PC-3 (cell line): ENCODE measurements around the gene ATL2. TPM values are rescaled to one million over a fixed set of nuclear protein-coding genes. Genes with fewer than 3 reads are reported as not detected.

Experiments
- ATAC-seq: fragments of 200-7000 bp; cut with Tn5 transposase; 2 replicates; pipeline ENCODE4 v1.9.1; 2020; ENCODE audit warnings: mild to moderate bottlenecking, moderate library complexity
- BruUV-seq: library from RNA; stranded (reverse); fragments of 400-500 nt; replicated peaks from 2 replicates; lab custom pipeline; 2021; lab: Mats Ljungman, UMichigan
- CTCF ChIA-PET: fragments of 300-600 bp; sonication (Branson Sonifier 250); formaldehyde crosslinking; loops from one replicate; lab custom pipeline; 2022; ENCODE audit warnings: antibody characterized with exemption; lab: Charles Lee
- POLR2A ChIA-PET: fragments of 300-600 bp; sonication (Branson Sonifier 250); formaldehyde crosslinking; loops from one replicate; lab custom pipeline; 2022; ENCODE audit warnings: antibody characterized with exemption; ENCODE audit not compliant: unreplicated experiment; lab: Charles Lee
- DNase-seq: peaks from one replicate; pipeline ENCODE4 v3.0.0-alpha.2; 2015
- H2AFZ ChIP-seq: fragments of 300-600 bp; sonication (generic); 2 replicates; pipeline ENCODE4 v1.6.0; 2016; ENCODE audit warnings: antibody characterized with exemption, low read length
- H3F3A ChIP-seq: fragments of 300-600 bp; sonication (generic); one replicate; pipeline ENCODE4 v1.6.0; 2017; ENCODE audit warnings: antibody characterized with exemption, low read length, control low read depth, mild to moderate bottlenecking; ENCODE audit not compliant: unreplicated experiment
- H3K27ac ChIP-seq: fragments of 300-600 bp; sonication (generic); 2 replicates; pipeline ENCODE4 v1.5.1; 2016; ENCODE audit warnings: mild to moderate bottlenecking, low read length
- H3K27me3 ChIP-seq: fragments of 300-600 bp; sonication (generic); 2 replicates; pipeline ENCODE4 v1.6.1; 2016; ENCODE audit warnings: low read length, mixed read lengths
- H3K36me3 ChIP-seq: fragments of 300-600 bp; sonication (generic); 2 replicates; pipeline ENCODE4 v1.6.1; 2016; ENCODE audit warnings: low read depth, mixed run types, low read length, mixed read lengths
- H3K4me1 ChIP-seq: fragments of 300-600 bp; sonication (generic); 2 replicates; pipeline ENCODE4 v1.5.1; 2016; ENCODE audit warnings: low read length; ENCODE audit not compliant: insufficient read depth
- H3K4me2 ChIP-seq: fragments of 300-600 bp; sonication (generic); 2 replicates; pipeline ENCODE4 v1.6.0; 2016; ENCODE audit warnings: low read length
- H3K4me3 ChIP-seq: fragments of 300-600 bp; sonication (generic); 2 replicates; pipeline ENCODE4 v1.5.1; 2016; ENCODE audit warnings: mild to moderate bottlenecking, low read length, mixed read lengths
- H3K79me2 ChIP-seq: fragments of 300-600 bp; sonication (generic); 2 replicates; pipeline ENCODE4 v1.6.1; 2017; ENCODE audit warnings: low read length, mixed read lengths
- H3K9ac ChIP-seq: fragments of 300-600 bp; sonication (generic); 2 replicates; pipeline ENCODE4 v1.6.0; 2016; ENCODE audit warnings: mild to moderate bottlenecking, low read length
- H3K9me2 ChIP-seq: fragments of 300-600 bp; sonication (generic); replicated peaks from 2 replicates; pipeline ENCODE4 v1.6.1; 2016; ENCODE audit warnings: mixed run types, low read length, mixed read lengths
- H3K9me3 ChIP-seq: fragments of 300-600 bp; sonication (generic); 2 replicates; pipeline ENCODE4 v1.6.1; 2016; ENCODE audit warnings: low read length, mixed read lengths
- H4K20me1 ChIP-seq: fragments of 300-600 bp; sonication (generic); 2 replicates; pipeline ENCODE4 v1.6.1; 2016; ENCODE audit warnings: low read length, mixed read lengths
- EZH2 ChIP-seq: fragments of 300-600 bp; sonication (generic); IDR thresholded peaks from one replicate; pipeline ENCODE4 v1.6.1; 2017; ENCODE audit warnings: antibody characterized with exemption, mild to moderate bottlenecking, low read length; ENCODE audit not compliant: unreplicated experiment
- EZH2phosphoT487 ChIP-seq: fragments of 300-600 bp; sonication (generic); IDR thresholded peaks from 2 replicates; pipeline ENCODE4 v1.6.1; 2018; ENCODE audit warnings: mild to moderate bottlenecking, antibody characterized with exemption, low read length, borderline replicate concordance
- intact Hi-C: fragments of 100-400 bp; cut with micrococcal nuclease; formaldehyde crosslinking; loops from 2 replicates; pipeline ENCODE4 v1.9.0; 2023
- total RNA-seq: library from RNA; depleted of rRNA; stranded (reverse); fragments of >200 nt; gene quantifications from 2 replicates; pipeline ENCODE4 v1.2.3, GENCODE V29; 2014
- TF ChIP-seq, protein P1 (sequence below): fragments of 300-600 bp; sonication (generic); conservative IDR thresholded peaks from 2 replicates; pipeline ENCODE4 v1.5.1; 2017; ENCODE audit warnings: antibody characterized with exemption, low read depth, mild to moderate bottlenecking, low read length

Gene ATL2
- total RNA-seq, 1 experiment from 2014 or later: 89.4 TPM

DNA sequence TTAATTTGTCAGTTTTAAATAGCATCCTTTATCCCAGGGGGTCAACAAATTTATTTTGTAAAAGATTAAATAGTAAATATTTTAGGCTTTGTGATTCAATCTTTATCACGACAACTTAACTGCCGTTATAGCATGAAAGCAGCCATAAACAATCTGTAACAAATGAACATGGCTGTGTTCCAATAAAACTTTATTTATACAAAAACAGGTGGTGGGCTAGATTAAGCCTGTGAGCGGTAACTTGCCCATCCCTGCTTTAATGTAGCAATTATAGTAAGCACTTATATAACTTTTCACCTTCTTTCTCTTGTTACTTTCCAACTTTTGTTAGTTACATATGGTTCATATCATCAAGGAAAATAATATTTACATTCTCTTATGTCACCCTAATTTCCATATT lies 121.9 kb downstream of the ATL2 start:
- no TSS peak for BruUV-seq
- POLR2A ChIA-PET: no interaction called here
- no peaks in the 10 kb centered on the region for H3K36me3 ChIP-seq
- intact Hi-C loops: no loop called here
- H3K4me2 ChIP-seq: no peak overlapping the region
- H4K20me1 ChIP-seq: no peaks in the 10 kb centered on the region
- H3K4me1 ChIP-seq: no peaks in the 10 kb centered on the region
- TF ChIP-seq EZH2phosphoT487 (no peak), EZH2 (no peak)
- TF ChIP-seq, protein P1, sequence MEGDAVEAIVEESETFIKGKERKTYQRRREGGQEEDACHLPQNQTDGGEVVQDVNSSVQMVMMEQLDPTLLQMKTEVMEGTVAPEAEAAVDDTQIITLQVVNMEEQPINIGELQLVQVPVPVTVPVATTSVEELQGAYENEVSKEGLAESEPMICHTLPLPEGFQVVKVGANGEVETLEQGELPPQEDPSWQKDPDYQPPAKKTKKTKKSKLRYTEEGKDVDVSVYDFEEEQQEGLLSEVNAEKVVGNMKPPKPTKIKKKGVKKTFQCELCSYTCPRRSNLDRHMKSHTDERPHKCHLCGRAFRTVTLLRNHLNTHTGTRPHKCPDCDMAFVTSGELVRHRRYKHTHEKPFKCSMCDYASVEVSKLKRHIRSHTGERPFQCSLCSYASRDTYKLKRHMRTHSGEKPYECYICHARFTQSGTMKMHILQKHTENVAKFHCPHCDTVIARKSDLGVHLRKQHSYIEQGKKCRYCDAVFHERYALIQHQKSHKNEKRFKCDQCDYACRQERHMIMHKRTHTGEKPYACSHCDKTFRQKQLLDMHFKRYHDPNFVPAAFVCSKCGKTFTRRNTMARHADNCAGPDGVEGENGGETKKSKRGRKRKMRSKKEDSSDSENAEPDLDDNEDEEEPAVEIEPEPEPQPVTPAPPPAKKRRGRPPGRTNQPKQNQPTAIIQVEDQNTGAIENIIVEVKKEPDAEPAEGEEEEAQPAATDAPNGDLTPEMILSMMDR: no peak
- no peak overlapping the region for H3K27ac ChIP-seq
- no peaks in the 10 kb centered on the region for H3K9me3 ChIP-seq
- H3F3A ChIP-seq: no peaks in the 10 kb centered on the region
- no peaks in the 10 kb centered on the region for H3K27me3 ChIP-seq
- CTCF ChIA-PET: no interaction called here
- H2AFZ ChIP-seq: no peak overlapping the region
- ATAC-seq: no peak
- DNase-seq: no peak
- H3K79me2 ChIP-seq: no peaks in the 10 kb centered on the region
- H3K9me2 ChIP-seq: no peaks in the 10 kb centered on the region; the same call in 1 of the 2 replicates
- H3K4me3 ChIP-seq: no peak overlapping the region
- H3K9ac ChIP-seq: no peak overlapping the region

GRCh38 chr2:38254796-38255195 lies 122.3 kb downstream of the ATL2 start:
- Histone ChIP-seq H3K9me2 (no peaks in the 10 kb centered on the region; the same call in 1 of the 2 replicates), H3K4me3 (no peak overlapping the region), H3K27me3 (no peaks in the 10 kb centered on the region), H3K4me1 (no peaks in the 10 kb centered on the region), H2AFZ (no peak overlapping the region), H3F3A (no peaks in the 10 kb centered on the region), H3K9me3 (no peaks in the 10 kb centered on the region), H4K20me1 (no peaks in the 10 kb centered on the region), H3K36me3 (no peaks in the 10 kb centered on the region), H3K4me2 (no peak overlapping the region), H3K79me2 (no peaks in the 10 kb centered on the region), H3K27ac (no peak overlapping the region), H3K9ac (no peak overlapping the region)
- POLR2A ChIA-PET: no interaction called here
- CTCF ChIA-PET: no interaction called here
- no TSS peak for BruUV-seq
- DNase-seq (no peak), ATAC-seq (no peak)
- intact Hi-C loops: no loop called here
- TF ChIP-seq EZH2phosphoT487 (no peak), EZH2 (no peak)
- TF ChIP-seq, protein P1: no peak

DNA sequence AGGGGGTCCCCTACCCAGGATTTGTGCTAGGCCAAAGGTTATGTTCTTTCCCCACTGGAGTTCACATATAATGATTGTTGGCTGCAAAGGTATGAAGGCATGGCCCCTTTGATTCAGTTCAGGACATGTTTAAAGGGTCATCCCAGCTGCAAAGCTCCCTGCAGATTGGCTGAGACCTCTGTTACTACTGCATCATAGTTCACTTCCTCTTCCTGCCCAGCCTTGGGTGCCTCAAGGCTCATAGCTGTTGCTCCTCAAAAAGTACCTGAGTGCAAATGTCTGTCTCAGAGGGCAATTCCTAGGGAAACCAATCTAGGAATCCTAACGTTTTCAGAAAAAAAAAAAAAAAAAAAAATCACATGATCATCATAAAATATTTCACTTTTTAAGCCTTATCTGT lies 125.1 kb downstream of the ATL2 start:
- Histone ChIP-seq H3K9me2 (no peaks in the 10 kb centered on the region; the same call in 1 of the 2 replicates), H2AFZ (no peak overlapping the region), H4K20me1 (no peaks in the 10 kb centered on the region), H3K27me3 (no peaks in the 10 kb centered on the region), H3K4me1 (no peaks in the 10 kb centered on the region), H3K4me3 (no peak overlapping the region), H3F3A (no peaks in the 10 kb centered on the region), H3K79me2 (no peaks in the 10 kb centered on the region), H3K36me3 (no peaks in the 10 kb centered on the region), H3K4me2 (no peak overlapping the region), H3K9me3 (no peaks in the 10 kb centered on the region), H3K27ac (no peak overlapping the region), H3K9ac (no peak overlapping the region)
- DNase-seq (no peak), ATAC-seq (no peak)
- TF ChIP-seq, protein P1: no peak
- TF ChIP-seq EZH2 (no peak), EZH2phosphoT487 (no peak)
- ChIA-PET CTCF (no interaction called here), POLR2A (no interaction called here)
- BruUV-seq: no TSS peak
- intact Hi-C loops: no loop called here
